HCEC 1CT (cell line): ENCODE measurements around the gene FRYL.

Experiments used
- DNase-seq: peaks from one replicate; pipeline ENCODE4 v3.0.0-alpha.2; 2017

FRYL gene

DNA sequence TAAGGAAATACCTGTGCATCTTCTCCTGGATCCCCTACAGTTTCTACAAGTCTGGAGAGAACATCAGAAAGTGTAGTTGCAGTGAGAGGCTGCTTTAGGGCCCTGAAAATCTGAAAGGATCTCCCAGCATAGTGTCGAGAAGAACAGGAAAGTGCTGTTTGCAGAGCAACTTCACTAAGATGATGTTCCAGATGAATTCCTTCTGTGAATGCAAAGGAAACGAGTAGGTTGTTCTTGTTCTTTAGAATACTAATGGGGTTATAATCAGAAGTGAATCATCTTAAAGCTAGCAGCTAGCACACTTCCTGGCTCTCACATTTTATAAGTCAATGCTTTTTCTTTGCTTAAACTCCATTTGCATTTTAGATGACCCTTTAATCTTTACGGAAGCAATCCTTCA is 236.3 kb downstream of the FRYL start:
- DNase-seq, result no peak

DNA sequence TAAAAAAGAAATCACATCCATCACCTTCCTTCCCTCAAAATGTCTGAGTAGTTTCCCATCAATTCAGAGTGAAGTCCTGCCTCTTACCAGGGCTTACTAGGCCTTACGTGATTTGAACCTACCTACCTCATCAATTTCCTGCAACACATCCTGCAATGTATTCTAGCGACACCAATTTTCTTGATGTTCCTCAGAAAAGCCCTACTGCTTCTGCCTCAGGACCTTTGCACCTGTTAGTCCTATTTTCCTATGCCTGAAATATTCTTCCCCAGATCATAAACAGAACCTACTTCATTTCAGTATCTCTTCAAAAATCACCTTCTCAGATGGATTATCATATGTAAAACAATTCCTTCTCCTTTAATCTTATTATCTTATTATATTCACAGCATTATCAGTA is 237.2 kb downstream of the FRYL start:
- no peak for DNase-seq

DNA sequence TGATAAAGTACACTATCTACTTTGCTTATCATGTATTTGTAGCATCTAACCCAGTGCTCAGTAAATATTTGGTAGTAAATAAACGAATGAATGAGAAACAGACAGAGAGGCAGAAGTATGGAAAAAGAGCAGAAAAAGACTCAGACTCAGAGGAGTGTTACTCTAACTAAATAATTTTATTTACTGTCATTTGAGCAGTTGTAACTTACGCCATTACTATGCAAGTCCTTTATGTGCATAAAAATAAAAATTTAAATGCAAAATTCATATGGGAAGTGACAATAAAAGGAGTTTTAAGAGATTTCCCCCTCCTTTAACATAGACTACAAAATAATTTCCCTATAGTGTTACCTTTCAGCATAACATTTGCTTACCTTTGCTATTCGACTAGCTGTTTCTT is 240.5 kb downstream of the FRYL start:
- DNase-seq, result no peak

DNA sequence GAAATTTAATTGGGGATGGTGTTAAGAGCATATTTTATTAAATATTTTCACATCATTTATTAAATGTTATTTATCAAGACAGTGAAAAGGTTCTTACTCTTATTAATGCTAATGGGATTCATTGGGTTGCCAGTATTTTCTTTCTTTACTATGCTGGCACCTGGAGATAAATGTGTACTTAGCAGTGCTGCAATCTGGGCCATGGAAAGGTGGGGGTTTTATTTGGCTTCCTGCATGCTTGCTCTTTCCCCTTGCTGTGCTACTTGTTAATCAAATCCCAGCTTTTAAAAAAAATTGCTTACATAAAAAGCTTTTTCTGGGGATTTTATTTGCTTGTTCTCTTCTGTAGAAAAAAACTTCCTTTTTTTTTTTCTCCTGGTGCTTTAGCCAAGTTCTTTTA is 241.7 kb downstream of the FRYL start:
- DNase-seq, result no peak

DNA sequence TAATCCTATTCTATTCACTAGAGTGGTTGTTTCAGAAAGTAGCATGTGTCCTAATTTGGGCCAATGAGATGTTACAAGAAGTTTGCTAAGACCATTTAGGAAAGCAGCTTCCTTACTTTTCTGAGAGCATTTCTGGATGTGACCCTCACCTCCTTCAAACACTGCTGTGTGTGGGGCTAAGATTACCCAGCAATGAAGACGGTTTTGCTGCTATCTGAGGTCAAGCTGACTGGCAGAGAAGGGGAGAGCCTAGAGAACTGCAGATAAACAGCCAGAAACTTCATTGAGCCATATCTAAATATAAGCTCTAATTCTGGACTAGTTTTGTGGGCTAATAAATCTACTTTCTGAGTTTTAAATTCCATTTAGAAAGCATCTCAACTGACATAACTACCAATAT is 253.7 kb downstream of the FRYL start:
- no peak for DNase-seq

DNA sequence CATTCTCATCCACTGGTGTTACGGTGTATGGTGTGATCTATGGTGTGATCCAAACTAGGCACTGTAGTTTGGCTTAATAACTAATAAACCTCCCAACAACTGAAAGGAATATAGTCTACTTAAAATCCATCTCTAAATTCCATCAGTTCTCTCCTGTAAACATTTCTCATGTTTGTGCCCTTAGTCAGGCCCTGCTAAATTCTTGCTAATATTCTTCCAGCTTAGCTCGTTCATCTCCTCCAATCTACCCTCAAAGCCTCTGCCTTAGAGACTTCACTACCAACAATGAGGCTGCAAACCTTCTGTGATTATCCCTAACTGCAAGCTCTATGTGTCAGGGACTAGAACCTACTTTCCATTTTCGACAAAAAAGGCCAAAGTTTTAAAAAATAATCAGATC is 261.9 kb downstream of the FRYL start:
- DNase-seq, result no peak

DNA sequence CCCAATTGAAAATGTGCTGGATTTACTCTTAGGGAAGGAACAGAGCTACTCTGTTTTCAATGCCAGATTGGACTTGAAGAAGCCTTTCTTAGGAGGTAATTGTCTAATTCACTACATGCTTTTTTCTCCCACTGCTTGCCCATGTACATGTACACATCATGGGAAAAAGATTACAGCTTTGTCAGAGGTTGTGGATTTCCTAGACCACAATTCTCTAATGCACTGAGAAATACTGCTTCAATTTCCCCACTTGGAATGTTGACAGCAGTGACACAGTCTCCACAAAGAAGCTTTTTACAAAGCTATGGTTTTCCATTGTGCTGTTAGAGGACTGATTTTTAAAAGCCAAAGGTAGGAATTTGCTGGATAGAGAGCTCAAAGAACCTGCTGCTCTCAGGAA is 270.5 kb downstream of the FRYL start:
- DNase-seq, result no peak

DNA sequence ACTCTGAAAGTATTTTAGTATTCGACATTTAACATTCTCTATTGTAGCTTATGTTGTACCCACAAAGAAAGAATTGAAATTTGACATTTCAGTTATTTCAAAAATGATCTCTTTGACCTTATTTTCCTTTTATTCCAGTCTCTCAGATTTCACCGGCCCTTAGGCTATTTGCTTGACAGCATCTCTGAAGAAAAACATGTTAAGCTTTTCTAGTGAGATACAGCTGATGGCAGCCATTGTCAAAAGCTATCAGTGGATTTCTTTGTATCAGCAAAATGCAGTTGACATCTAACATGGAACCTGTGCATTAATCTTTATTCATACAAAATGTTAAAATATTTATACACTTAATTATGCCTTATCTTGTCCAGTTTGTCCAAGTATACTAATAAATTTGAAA is 273.4 kb downstream of the FRYL start:
- DNase-seq, result no peak

DNA sequence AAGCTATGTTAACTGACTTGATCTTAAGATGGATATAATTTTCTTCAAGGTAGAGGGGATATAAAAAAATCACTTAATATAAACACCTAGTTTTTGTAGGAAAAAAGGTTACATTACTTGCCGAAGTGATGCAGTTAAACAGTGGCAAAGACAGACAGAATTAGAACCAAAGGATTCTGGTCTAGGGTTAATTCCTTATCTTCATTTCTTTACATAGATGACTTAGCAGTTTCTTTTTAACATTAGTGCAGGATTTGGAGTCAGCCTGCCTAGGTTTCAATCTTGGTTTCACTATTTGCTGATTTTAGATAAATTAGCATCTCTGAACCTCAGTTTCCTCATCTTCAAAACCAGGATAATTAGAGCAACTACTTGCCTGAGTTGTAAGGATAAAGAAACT is 275.7 kb downstream of the FRYL start:
- no peak for DNase-seq

DNA sequence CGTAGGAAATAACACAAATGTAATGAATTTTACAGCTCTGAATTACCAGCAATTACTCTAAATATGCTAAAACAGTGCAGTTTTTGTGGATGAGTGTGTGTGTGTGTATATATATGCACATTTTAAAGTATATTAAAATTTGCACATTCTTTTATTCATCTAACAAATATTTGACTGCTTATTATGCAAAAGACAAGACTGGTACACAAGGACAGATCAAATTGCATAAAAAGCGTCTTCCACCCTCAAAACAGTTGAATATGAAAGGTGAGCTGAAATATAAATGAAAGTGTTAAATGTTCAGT is 276.1 kb downstream of the FRYL start:
- DNase-seq, result no peak

DNA sequence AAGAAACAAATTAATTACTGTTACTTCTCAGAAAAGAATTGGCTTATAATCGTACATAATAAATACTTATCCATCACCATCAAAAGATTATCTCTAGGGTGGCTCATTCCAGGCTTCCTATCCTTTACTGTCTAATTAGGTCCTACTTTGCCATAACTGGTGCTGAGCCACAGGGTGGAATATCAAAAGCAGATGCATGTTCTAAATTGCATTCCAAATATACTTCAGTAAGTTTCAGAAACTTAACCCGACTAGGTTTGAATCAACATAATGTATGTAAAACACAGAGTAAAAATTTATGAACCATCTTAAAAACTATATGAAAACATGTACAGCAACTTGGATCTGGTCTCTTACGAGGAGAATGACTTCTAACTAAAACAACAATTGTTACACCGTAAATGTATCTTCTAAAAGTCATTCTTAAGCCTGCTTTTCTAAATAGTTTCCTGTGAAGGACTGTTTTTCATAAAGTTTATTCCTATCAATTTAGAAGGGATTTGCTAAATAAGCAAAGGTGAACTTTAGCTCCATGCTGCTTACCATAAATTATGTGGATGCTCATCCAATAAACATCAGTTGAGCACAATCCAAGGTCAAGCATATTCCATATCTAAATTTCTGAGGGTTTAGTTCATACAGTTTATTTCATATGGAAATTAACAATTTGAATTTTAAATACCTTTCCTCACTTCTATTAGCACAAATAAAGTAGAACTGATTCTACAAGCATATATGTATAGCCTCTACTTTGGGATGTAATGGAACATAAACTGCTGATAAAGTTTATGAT is 276.6 kb downstream of the FRYL start:
- no peak for DNase-seq

DNA sequence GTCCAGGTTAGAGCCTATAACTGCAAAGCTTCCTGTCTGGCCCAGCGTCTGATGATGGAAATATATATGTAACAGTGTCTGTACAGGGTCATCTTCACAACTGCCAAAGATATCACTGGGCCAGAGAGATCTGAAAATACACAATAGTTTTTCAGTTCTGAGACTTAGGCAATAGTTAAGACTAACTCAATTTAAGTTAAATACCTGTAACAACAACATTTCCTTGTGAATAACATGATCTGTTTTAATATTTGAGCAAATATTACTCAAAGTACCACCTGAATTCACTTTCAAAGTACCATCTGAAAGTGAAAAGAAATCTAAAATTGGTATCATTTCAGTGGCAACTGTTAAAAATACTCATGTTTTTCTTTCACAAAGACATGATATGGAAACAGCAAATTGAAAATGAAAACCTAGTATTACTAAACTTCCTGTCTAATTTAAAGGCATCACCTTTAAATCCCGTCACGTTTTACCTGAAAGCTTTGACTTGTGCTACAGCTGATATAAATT is 280.5 kb downstream of the FRYL start:
- DNase-seq, result no peak

DNA sequence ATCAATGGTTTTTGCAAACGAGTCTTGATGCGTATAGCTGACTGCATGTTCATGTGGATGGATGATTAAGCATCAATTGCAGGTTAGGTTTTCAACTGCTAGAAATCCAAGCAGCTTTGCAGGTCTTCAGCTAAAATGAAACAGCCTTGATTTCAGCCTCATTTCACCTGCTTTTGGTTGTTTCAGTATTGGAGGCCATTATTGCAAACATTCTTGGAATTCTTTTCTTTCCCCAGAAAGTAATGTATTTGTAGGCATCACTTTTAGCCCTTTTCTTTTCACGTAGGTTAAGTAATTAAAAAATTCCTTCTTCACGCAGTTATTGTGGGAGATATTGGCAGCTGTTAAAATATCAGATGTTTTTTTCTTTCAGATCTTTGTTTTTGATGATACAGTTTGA is 281.2 kb downstream of the FRYL start:
- DNase-seq, result no peak

DNA sequence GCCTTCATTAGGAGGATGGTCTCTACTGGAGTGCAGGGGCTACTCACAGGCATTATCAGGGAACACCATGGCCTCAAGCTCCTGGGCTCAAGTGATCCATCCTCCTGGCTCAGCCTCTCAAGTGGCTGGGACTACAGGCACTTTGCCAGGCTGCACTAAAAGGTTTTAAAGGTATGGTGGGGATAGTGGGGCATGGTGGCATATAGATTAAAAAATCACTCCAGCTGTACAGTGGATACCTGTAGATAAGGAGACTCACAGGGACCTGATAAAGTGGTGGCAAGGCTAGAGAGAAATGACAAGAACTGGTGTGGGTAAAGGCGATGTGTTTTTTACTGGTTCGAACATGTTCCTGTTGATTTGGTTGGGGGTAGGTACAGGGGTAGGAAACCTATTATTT is 284.1 kb downstream of the FRYL start:
- no peak for DNase-seq

DNA sequence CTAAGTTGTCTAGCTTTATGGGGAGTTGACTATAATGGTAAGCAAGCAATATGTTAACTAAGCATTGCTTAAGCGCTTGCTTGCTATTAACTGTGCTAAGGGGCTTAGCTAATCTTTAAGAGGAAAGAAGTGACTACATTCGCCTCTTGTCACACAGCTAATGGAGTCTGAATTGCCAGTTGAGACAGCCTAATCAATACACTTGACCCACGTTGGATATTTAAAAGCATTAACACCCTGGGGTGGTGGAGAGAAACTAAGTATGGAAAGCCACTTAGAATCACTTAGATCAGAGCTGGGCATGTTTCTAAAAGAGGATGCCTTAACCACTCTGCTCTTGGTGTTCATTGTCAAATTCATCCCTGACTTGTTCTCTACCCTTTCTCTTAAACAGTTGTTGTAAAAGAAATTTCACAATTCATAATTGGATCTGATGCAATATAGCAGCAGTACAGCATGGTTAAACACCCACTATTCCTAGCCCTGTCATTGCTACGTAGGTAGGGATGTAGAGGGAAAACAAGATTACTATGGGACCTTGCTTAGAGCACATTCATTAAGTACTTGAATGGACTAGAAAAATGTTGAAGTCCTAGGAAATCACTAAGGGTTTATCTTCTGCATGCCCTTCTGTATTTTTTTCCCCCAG is 286.5 kb downstream of the FRYL start:
- DNase-seq, result no peak

DNA sequence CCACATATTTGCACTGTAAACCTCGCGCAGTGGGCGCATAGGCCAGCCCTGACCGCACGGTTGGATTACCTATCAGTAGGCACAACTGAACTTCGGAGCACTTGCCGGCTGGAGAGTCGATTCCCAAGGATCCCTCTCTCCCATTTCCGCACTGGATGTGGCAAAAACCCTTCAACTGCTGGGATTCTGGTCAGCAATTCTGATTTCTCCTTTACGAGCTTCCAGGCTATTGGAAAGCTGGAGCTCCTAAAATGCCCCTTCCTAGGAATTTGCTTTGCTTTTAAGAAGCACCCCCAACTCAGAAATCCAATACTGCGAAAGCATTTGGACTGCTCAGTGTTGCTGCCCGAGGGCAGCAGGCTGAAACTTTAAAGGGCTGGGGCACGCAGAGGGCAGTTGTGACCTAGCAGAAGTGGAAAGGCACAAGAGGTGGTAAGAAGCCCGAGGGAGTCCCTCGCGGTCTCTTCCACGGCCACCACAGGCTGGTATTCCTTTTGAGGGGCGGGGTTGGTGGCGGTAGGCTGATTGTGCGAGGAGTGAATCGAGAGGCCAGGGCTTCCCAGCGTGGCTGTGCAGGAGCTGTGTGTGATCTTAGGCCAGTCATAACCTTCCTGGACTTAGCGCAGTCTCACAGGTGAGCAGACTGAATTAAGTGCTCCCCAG is 288.4 kb downstream of the FRYL start:
- no peak for DNase-seq

DNA sequence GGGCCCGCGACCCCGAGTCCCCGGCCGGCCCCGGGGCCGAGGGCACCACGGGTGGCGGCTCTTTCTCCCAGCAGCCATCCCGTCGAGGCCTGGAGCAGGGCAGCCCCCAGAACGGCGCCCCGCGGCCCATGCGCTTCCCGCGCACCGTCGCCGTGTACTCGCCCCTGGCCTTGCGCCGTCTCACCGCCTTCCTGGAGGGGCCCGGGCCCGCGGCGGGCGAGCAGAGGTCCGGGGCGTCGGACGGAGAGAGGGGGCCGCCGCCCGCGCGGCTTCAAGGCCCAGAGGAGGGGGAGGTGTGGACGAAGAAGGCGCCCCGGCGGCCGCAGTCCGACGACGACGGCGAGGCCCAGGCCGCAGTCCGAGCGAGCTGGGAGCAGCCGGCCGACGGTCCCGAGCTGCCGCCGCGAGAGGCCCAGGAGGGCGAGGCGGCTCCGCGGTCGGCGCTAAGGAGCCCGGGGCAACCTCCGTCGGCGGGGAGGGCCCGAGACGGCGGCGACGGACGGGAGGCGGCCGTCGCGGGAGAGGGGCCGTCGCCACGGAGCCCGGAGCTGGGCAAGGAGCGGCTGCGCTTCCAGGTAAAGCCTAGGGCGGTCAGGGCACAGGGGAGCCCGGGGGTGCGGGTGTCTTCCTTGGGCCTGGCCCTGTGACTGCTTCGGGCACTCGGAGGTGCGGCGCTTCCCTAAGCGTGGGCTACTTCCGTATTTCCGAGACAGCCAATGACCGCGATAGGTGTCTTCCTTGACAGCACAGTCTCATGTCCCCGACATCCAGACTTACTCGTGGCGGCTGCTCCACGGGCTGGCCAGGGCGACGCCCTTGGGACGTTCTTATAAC is 289.2 kb downstream of the FRYL start:
- DNase-seq, result no peak

DNA sequence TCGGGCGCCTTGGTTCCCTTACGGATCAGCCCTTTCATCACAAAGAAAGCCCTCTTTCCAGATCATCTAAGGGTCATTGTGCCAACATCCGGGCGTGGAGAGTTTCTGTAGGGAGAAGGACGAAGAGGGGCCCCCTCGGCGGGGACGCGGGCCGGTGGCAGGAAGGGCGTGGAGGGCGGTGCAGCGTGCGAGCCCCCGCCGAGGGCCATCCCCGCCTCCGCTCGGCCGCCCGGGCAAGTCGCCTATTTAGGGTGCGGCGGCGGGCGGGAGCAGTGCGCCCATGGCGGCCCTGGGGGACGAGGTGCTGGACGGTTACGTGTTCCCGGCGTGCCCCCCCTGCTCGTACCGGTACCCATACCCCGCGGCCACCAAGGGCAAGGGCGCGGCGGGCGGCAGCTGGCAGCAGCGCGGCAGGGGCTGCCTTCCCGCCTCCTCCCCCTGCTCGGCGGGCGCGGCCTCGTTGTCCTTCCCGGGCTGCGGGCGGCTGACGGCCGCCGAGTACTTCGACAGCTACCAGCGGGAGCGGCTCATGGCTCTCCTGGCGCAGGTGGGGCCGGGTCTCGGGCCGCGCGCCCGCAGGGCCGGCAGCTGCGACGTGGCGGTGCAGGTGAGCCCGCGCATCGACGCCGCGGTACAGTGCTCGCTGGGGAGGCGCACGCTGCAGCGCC is 289.9 kb downstream of the FRYL start, which contains the start of gene ZAR1:
Gene ZAR1 (plus strand): TSS at position 241 of the 668 bp plus-strand sequence. CDS start 40 bp downstream, at position 281.
- no peak for DNase-seq

DNA sequence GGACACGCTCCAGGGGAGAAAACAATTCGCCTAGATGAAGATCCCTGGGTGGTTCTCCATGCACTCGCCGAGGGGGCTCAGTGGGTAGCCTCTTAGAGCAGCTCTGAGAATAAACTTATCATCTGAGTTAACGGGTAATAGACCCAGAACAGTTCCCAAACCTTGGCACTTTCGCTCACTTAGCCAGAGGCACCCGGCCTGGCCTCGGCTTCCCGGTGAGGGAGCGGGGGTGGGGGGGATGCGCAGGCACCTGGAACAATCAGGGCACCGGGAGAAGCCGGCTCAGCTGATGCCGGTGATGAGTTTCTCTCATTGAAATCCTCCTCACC is 290.4 kb downstream of the FRYL start:
- no peak for DNase-seq

DNA sequence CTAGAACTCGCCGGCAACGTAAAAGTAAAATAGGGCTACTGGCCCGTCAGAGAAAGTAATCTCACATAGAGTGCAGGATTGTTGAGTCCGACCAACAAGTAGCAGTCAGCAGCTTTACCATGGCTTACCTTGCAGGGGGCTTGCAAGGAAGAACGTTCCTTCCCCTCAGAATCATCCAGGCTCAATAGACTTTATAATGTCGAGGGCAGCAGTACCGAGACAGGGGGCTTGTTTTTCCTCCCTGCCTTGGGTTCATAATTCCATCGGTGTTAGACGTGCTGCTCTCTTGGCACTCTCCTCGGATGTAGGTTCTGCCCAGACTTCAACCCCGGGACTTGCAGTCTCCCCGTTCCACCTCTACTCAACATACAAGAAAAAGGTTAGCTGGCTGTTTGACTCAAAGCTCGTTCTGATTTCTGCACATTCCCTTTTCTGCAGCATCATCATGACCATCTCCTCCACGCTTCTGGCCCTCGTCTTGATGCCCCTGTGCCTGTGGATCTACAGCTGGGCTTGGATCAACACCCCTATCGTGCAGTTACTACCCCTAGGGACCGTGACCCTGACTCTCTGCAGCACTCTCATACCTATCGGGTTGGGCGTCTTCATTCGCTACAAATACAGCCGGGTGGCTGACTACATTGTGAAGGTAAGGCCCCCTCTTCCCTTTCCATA is 295.4 kb downstream of the FRYL start:
- DNase-seq, result no peak

DNA sequence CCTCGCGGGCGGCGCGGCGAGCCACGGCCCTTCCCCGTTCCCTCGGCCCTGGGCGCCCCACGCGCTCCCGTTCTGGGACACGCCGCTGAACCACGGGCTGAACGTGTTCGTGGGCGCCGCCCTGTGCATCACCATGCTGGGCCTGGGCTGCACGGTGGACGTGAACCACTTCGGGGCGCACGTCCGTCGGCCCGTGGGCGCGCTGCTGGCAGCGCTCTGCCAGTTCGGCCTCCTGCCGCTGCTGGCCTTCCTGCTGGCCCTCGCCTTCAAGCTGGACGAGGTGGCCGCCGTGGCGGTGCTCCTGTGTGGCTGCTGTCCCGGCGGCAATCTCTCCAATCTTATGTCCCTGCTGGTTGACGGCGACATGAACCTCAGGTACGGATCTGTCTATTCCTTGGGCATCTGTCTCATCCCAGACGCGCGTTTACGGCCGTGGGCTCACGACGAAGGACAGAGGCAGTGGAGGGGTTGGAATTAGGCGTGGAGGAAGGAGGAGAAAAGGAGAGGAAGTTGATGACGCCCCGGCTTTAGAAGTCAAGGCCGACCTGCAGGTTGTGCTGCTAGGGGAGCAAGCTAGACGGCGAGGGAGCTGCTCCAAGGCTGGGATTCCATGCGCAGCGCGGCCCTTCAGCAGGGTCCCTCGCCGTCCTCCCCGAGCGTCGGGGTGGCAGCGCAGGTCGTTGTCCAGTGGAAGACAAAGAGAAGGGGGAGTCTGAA is 296.1 kb downstream of the FRYL start:
- no peak for DNase-seq
